Measurements from ENCODE around the gene C1orf185. TPM values are rescaled to one million over a fixed set of nuclear protein-coding genes. Genes with fewer than 3 reads are reported as not detected.

C1orf185 gene
- not detected in 2 replicates for total RNA-seq

DNA sequence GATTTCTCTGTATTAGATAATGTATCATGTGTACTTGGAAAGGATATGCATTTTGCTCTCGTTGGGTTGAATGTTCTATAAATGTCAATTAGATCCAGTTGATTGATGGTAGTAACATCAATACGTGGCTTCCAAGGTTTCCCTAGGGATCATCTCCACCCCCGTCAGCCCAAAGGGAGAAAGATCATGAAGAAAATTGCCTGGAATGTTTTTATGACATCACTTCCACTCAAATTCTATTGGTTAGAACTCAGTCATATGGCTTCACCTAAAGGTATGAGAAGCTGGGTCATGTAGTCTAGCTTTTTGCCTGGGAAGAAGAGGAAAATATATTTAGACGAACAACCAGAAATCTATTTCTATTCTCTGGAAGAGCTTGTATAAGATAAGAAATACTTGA is at the start of gene C1orf185:
Gene C1orf185 (plus strand): TSS at position 253 of the 400 bp plus-strand sequence. CDS start 6 bp downstream, at position 259.

Other genes starting within 250 kb of the C1orf185 start
- gene FAF1, start 142.0 kb upstream of the C1orf185 start, total RNA-seq = 48.7 and 71.0 TPM in 2 replicates
- 1.2 and 1.3 TPM in 2 replicates for gene CDKN2C, start 132.0 kb upstream of the C1orf185 start, total RNA-seq
- gene RNF11, start 134.0 kb downstream of the C1orf185 start, total RNA-seq = 77.6 and 79.1 TPM in 2 replicates
- 8.1 and 15.2 TPM in 2 replicates for gene TTC39A, start 228.3 kb downstream of the C1orf185 start, total RNA-seq

All from tracheal epithelial cell (primary cell).